Measurements from ENCODE around the gene GARNL3. TPM values are rescaled to one million over a fixed set of nuclear protein-coding genes. Genes with fewer than 3 reads are reported as not detected.

Gene GARNL3
- total RNA-seq, 3 donors from 2014 or later: 13.4 to 44.8 (median 26.2) TPM

GRCh38 chr9:127303830-127304229 lies 39.3 kb downstream of the GARNL3 start:
- Histone ChIP-seq H3K27ac (no peak overlapping the region), H3K36me3 (no peaks in the 10 kb centered on the region), H3K4me3 (no peak overlapping the region), H3K27me3 (no peaks in the 10 kb centered on the region), H3K9me3 (no peaks in the 10 kb centered on the region), H3K4me1 (no peaks in the 10 kb centered on the region)
- intact Hi-C loops (cut with DNase I; ENCODE audit: low total_unique reads): no loop called here
- no peak for DNase-seq (ENCODE audit: low spot score in 2 of 2)
- TF ChIP-seq POLR2AphosphoS5 (IDR thresholded peaks at IDR 0.05) (no peak), POLR2A (IDR thresholded peaks at IDR 0.05) (no peak), CTCF (IDR thresholded peaks at IDR 0.05) (no peak)

- Histone ChIP-seq H3K9me3 (no peaks in the 10 kb centered on the region), H3K36me3 (no peaks in the 10 kb centered on the region), H3K4me1 (no peaks in the 10 kb centered on the region), H3K27me3 (no peaks in the 10 kb centered on the region), H3K27ac (no peak overlapping the region), H3K4me3 (no peak overlapping the region)
- DNase-seq (ENCODE audit: low spot score in 2 of 2): no peak
- intact Hi-C loops (cut with DNase I; ENCODE audit: low total_unique reads): no loop called here
- TF ChIP-seq POLR2AphosphoS5 (IDR thresholded peaks at IDR 0.05) (no peak), CTCF (IDR thresholded peaks at IDR 0.05) (no peak), POLR2A (IDR thresholded peaks at IDR 0.05) (no peak)
Observed at GRCh38 chr9:127305206-127305837, 40.7 kb downstream of the GARNL3 start.

GRCh38 chr9:127305838-127306226 lies 41.3 kb downstream of the GARNL3 start:
- Histone ChIP-seq H3K4me1 (no peaks in the 10 kb centered on the region), H3K27me3 (no peaks in the 10 kb centered on the region), H3K36me3 (no peaks in the 10 kb centered on the region), H3K9me3 (no peaks in the 10 kb centered on the region), H3K4me3 (no peak overlapping the region), H3K27ac (no peak overlapping the region)
- TF ChIP-seq POLR2AphosphoS5 (IDR thresholded peaks at IDR 0.05) (no peak), POLR2A (IDR thresholded peaks at IDR 0.05) (no peak), CTCF (IDR thresholded peaks at IDR 0.05) (no peak)
- no peak for DNase-seq (ENCODE audit: low spot score in 2 of 2)
- intact Hi-C loops (cut with DNase I; ENCODE audit: low total_unique reads): no loop called here

- Histone ChIP-seq H3K4me1 (no peaks in the 10 kb centered on the region), H3K4me3 (no peak overlapping the region), H3K27ac (no peak overlapping the region), H3K36me3 (no peaks in the 10 kb centered on the region), H3K27me3 (no peaks in the 10 kb centered on the region), H3K9me3 (no peaks in the 10 kb centered on the region)
- TF ChIP-seq CTCF (IDR thresholded peaks at IDR 0.05) (no peak), POLR2A (IDR thresholded peaks at IDR 0.05) (no peak), POLR2AphosphoS5 (IDR thresholded peaks at IDR 0.05) (no peak)
- no peak for DNase-seq (ENCODE audit: low spot score in 2 of 2)
- intact Hi-C loops (cut with DNase I; ENCODE audit: low total_unique reads): no loop called here
Observed at GRCh38 chr9:127307802-127308201, 43.2 kb downstream of the GARNL3 start.

- no peak for DNase-seq (ENCODE audit: low spot score in 2 of 2)
- no peaks in the 10 kb centered on the region for H3K4me1 ChIP-seq
- H3K27me3 ChIP-seq: no peaks in the 10 kb centered on the region
- H3K27ac ChIP-seq: no peak overlapping the region
- TF ChIP-seq POLR2AphosphoS5 (IDR thresholded peaks at IDR 0.05): no peak
- TF ChIP-seq CTCF (IDR thresholded peaks at IDR 0.05): no peak
- TF ChIP-seq POLR2A (IDR thresholded peaks at IDR 0.05): no peak
- H3K4me3 ChIP-seq: no peak overlapping the region
- no peaks in the 10 kb centered on the region for H3K36me3 ChIP-seq
- no peaks in the 10 kb centered on the region for H3K9me3 ChIP-seq
- intact Hi-C loops (cut with DNase I; ENCODE audit: low total_unique reads): no loop called here
Observed at GRCh38 chr9:127308652-127309434, 44.3 kb downstream of the GARNL3 start.

Data from breast epithelium (tissue), 4 donors.